ENCODE results near the gene CACNA1I. TPM values are rescaled to one million over a fixed set of nuclear protein-coding genes. Genes with fewer than 3 reads are reported as not detected.

Gene CACNA1I
- total RNA-seq, 1 donor from 2014 or later, result not detected

DNA sequence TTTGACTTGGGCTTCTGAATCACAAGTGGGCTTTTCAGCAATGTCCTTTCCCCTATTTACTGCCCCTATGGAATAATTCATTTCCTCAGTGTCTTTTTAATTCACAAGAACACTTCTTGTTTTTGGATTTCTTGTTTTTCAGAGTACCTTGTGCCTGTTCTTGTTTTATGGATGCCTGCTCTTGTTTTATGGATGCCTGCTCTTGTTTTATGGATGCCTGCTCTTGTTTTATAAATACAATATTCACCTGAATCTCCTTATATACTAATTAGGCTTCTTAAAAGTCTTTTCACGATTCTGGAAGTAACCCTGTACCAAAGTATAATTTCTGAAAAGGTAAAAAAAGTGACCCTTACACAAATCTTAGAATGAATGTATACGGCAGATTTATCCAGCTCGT is 32.8 kb downstream of the CACNA1I start:
- Histone ChIP-seq H3K9me3 (no peaks in the 10 kb centered on the region), H3K4me3 (no peak overlapping the region), H3K27ac (no peak overlapping the region), H3K27me3 (no peaks in the 10 kb centered on the region), H3K4me1 (no peaks in the 10 kb centered on the region), H3K36me3 (no peaks in the 10 kb centered on the region)
- intact Hi-C loops (cut with DNase I), result no loop called here
- TF ChIP-seq, protein P1, sequence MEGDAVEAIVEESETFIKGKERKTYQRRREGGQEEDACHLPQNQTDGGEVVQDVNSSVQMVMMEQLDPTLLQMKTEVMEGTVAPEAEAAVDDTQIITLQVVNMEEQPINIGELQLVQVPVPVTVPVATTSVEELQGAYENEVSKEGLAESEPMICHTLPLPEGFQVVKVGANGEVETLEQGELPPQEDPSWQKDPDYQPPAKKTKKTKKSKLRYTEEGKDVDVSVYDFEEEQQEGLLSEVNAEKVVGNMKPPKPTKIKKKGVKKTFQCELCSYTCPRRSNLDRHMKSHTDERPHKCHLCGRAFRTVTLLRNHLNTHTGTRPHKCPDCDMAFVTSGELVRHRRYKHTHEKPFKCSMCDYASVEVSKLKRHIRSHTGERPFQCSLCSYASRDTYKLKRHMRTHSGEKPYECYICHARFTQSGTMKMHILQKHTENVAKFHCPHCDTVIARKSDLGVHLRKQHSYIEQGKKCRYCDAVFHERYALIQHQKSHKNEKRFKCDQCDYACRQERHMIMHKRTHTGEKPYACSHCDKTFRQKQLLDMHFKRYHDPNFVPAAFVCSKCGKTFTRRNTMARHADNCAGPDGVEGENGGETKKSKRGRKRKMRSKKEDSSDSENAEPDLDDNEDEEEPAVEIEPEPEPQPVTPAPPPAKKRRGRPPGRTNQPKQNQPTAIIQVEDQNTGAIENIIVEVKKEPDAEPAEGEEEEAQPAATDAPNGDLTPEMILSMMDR (IDR thresholded peaks at IDR 0.05), result no peak
- DNase-seq (ENCODE audit: low spot score in 2 of 2), result no peak

GRCh38 chr22:39610246-39610645 is 39.7 kb downstream of the CACNA1I start:
- intact Hi-C loops (cut with DNase I), result no loop called here
- TF ChIP-seq, protein P1 (IDR thresholded peaks at IDR 0.05), result no peak
- Histone ChIP-seq H3K9me3 (no peaks in the 10 kb centered on the region), H3K27me3 (no peaks in the 10 kb centered on the region), H3K4me3 (no peak overlapping the region), H3K36me3 (no peaks in the 10 kb centered on the region), H3K27ac (no peak overlapping the region), H3K4me1 (no peaks in the 10 kb centered on the region)
- DNase-seq (ENCODE audit: low spot score in 2 of 2), result no peak

GRCh38 chr22:39610766-39611165 is 40.2 kb downstream of the CACNA1I start:
- H3K9me3 ChIP-seq, result no peaks in the 10 kb centered on the region
- no peaks in the 10 kb centered on the region for H3K36me3 ChIP-seq
- H3K27me3 ChIP-seq, result no peaks in the 10 kb centered on the region
- H3K4me1 ChIP-seq, result no peaks in the 10 kb centered on the region
- no peak overlapping the region for H3K27ac ChIP-seq
- TF ChIP-seq, protein P1 (IDR thresholded peaks at IDR 0.05), result no peak
- DNase-seq (ENCODE audit: low spot score in 2 of 2), result no peak
- H3K4me3 ChIP-seq, result no peak overlapping the region
- intact Hi-C loops (cut with DNase I), result no loop called here

GRCh38 chr22:39611360-39611759 is 40.8 kb downstream of the CACNA1I start:
- DNase-seq (ENCODE audit: low spot score in 2 of 2), result no peak
- no peaks in the 10 kb centered on the region for H3K4me1 ChIP-seq
- H3K4me3 ChIP-seq, result no peak overlapping the region
- H3K27ac ChIP-seq, result no peak overlapping the region
- intact Hi-C loops (cut with DNase I), result no loop called here
- no peaks in the 10 kb centered on the region for H3K9me3 ChIP-seq
- H3K27me3 ChIP-seq, result no peaks in the 10 kb centered on the region
- H3K36me3 ChIP-seq, result no peaks in the 10 kb centered on the region
- TF ChIP-seq, protein P1 (IDR thresholded peaks at IDR 0.05), result no peak

DNA sequence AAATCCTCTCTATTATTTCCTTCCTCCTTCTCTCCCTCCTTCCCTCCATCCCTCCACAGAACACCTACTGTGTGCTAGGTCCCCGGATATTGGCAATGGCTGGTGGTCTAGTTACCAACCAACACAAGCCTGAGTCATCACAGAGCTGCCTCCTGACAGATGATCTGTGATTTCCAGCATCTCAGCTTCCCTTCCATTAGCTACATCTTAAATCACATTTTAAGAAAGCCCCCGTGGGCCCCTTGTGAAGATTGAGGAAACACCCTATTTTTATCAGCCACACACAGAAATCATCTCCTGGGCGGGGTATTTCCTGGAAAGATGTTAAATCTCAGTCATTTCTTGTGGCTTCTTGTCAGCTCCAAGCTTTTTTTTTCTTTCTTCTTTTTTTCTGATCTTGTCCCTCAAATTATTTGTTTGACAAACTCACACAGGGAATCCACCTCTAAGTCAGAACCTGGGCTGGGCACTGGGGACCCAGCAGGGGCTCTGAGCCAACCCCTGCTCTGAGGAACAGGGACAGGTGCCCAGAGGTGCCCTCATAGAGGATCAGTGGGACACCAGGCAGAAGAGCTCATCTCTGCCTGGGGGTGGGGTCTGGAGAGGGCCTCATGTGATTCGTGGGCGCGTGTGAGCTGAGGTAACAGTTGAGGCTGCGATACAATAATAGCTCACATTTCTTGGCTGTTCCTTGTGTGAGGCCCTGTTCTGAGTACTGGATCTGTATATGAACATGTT is 42.4 kb downstream of the CACNA1I start:
- Histone ChIP-seq H3K4me1 (no peaks in the 10 kb centered on the region), H3K9me3 (no peaks in the 10 kb centered on the region), H3K27ac (no peak overlapping the region), H3K4me3 (no peak overlapping the region), H3K27me3 (no peaks in the 10 kb centered on the region), H3K36me3 (no peaks in the 10 kb centered on the region)
- TF ChIP-seq, protein P1 (IDR thresholded peaks at IDR 0.05), result no peak
- intact Hi-C loops (cut with DNase I), result no loop called here
- no peak for DNase-seq (ENCODE audit: low spot score in 2 of 2)

DNA sequence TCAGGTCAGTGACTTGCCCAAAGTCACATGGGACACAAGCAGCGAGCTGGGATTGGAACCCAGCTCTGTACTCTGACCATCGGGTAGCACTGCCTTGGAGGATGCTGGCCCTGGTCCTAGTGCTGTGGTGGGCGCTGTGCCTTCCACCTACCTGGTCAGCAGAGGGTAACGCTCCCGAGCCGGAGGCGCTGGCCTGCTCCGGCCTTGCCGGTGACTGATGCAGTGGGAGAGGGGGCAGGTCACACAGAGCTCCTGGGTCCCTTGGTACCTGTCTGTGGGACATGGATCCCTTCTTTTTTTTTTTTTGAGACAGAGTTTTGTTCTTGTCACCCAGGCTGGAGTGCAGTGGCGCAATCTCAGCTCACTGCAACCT is 43.0 kb downstream of the CACNA1I start:
- DNase-seq (ENCODE audit: low spot score in 2 of 2), result no peak
- H3K36me3 ChIP-seq, result no peaks in the 10 kb centered on the region
- H3K27me3 ChIP-seq, result no peaks in the 10 kb centered on the region
- H3K4me1 ChIP-seq, result no peaks in the 10 kb centered on the region
- intact Hi-C loops (cut with DNase I), result no loop called here
- no peak overlapping the region for H3K4me3 ChIP-seq
- H3K27ac ChIP-seq, result no peak overlapping the region
- TF ChIP-seq, protein P1 (IDR thresholded peaks at IDR 0.05), result no peak
- H3K9me3 ChIP-seq, result no peaks in the 10 kb centered on the region

Data from ascending aorta (tissue), 2 donors.